TTC549 (cell line): ENCODE data around the gene DGKB.

Experiments
- FAIRE-seq: peaks from 2 replicates; lab custom pipeline; 2012; peaks lifted over from hg19 to GRCh38; lab: Jason Lieb, UNC

DGKB gene

GRCh38 chr7:14902589-14903067, at the start of gene DGKB:
Gene DGKB, minus strand, starts transcription at chr7:14902751.
- FAIRE-seq, result no peak

- FAIRE-seq, result no peak
Observed at GRCh38 chr7:14950013-14950412, 47.5 kb upstream of the DGKB start.

GRCh38 chr7:14938181-14938580, 35.6 kb upstream of the DGKB start:
- no peak for FAIRE-seq

- no peak for FAIRE-seq
Observed at GRCh38 chr7:14937581-14937980, 35.0 kb upstream of the DGKB start.

- no peak for FAIRE-seq
Observed at GRCh38 chr7:14936554-14936953, 34.0 kb upstream of the DGKB start.

GRCh38 chr7:14934839-14935238, 32.3 kb upstream of the DGKB start:
- FAIRE-seq, result no peak

- no peak for FAIRE-seq
Observed at GRCh38 chr7:14931511-14932215, 29.1 kb upstream of the DGKB start.

- no peak for FAIRE-seq
Observed at GRCh38 chr7:14924398-14924797, 21.8 kb upstream of the DGKB start.

GRCh38 chr7:14911077-14911476, 8.5 kb upstream of the DGKB start:
- FAIRE-seq, result no peak

- FAIRE-seq, result no peak
Observed at GRCh38 chr7:14908697-14909096, 6.1 kb upstream of the DGKB start.

- FAIRE-seq, result no peak
Observed at GRCh38 chr7:14905764-14906163, 3.2 kb upstream of the DGKB start.

- no peak for FAIRE-seq
Observed at GRCh38 chr7:14900051-14900450, 2.5 kb downstream of the DGKB start.

- FAIRE-seq, result no peak
Observed at GRCh38 chr7:14899030-14899429, 3.5 kb downstream of the DGKB start.

GRCh38 chr7:14896461-14896860, 6.1 kb downstream of the DGKB start:
- FAIRE-seq, result no peak

GRCh38 chr7:14894826-14895225, 7.7 kb downstream of the DGKB start:
- no peak for FAIRE-seq

- FAIRE-seq, result no peak
Observed at GRCh38 chr7:14892961-14893360, 9.6 kb downstream of the DGKB start.

- no peak for FAIRE-seq
Observed at GRCh38 chr7:14891289-14891688, 11.3 kb downstream of the DGKB start.

GRCh38 chr7:14888962-14889361, 13.6 kb downstream of the DGKB start:
- FAIRE-seq, result no peak

- FAIRE-seq, result no peak
Observed at GRCh38 chr7:14886533-14886932, 16.0 kb downstream of the DGKB start.

GRCh38 chr7:14875941-14876587, 26.5 kb downstream of the DGKB start:
- FAIRE-seq, result no peak

GRCh38 chr7:14871880-14872279, 30.7 kb downstream of the DGKB start:
- no peak for FAIRE-seq

- no peak for FAIRE-seq
Observed at GRCh38 chr7:14870394-14870793, 32.2 kb downstream of the DGKB start.

GRCh38 chr7:14868937-14869336, 33.6 kb downstream of the DGKB start:
- no peak for FAIRE-seq

GRCh38 chr7:14861456-14861855, 41.1 kb downstream of the DGKB start:
- FAIRE-seq, result no peak
